Keratinocyte (primary cell): ENCODE data around the gene KLHL6. TPM values are rescaled to one million over a fixed set of nuclear protein-coding genes. Genes with fewer than 3 reads are reported as not detected.

Source experiments
- DNase-seq: peaks from one replicate; pipeline ENCODE4 v3.0.0-alpha.2; 2011; ENCODE audit warnings: low read depth, missing footprints, low spot score
- FAIRE-seq: peaks from 2 replicates; lab custom pipeline; 2011; peaks lifted over from hg19 to GRCh38; lab: Jason Lieb, UNC
- H2AFZ ChIP-seq: 2 replicates; pipeline ENCODE4 v1.6.0; 2012; ENCODE audit warnings: low read length, control low read depth, inconsistent platforms; ENCODE audit not compliant: control insufficient read depth
- H3K27ac ChIP-seq: 2 replicates; pipeline ENCODE4 v1.5.1; 2011; ENCODE audit warnings: low read length; ENCODE audit not compliant: control insufficient read depth, insufficient read depth
- H3K27me3 ChIP-seq: 3 replicates; pipeline ENCODE4 v1.6.0; 2011; ENCODE audit warnings: low read length; ENCODE audit not compliant: control insufficient read depth, insufficient read depth; ENCODE audit errors: extremely low read depth
- H3K36me3 ChIP-seq, 2 experiments: 2 replicates in 1 of 2; 3 replicates in 1 of 2; pipeline ENCODE4 v1.5.1; 2011; ENCODE audit warnings: low read length in 2 of 2, mild to moderate bottlenecking in 1 of 2; ENCODE audit not compliant: control insufficient read depth in 2 of 2, insufficient read depth in 2 of 2; ENCODE audit errors: extremely low read depth in 1 of 2
- H3K4me1 ChIP-seq: 3 replicates; pipeline ENCODE4 v1.5.1; 2011; ENCODE audit warnings: low read length; ENCODE audit not compliant: control insufficient read depth, insufficient read depth; ENCODE audit errors: extremely low read depth
- H3K4me2 ChIP-seq: 3 replicates; pipeline ENCODE4 v1.6.0; 2011; ENCODE audit warnings: low read depth, low read length; ENCODE audit not compliant: control insufficient read depth, insufficient read depth; ENCODE audit errors: extremely low read depth
- H3K4me3 ChIP-seq, 3 experiments: fragments of 200-600 bp in 1 of 3; sonication (generic) in 1 of 3; 2 replicates in 2 of 3; 3 replicates in 1 of 3; pipeline ENCODE4 v1.5.1; 2011 to 2016; ENCODE audit warnings: low read length in 3 of 3, mild to moderate bottlenecking in 3 of 3, control low read depth in 2 of 3, inconsistent platforms in 1 of 3, low read depth in 1 of 3, mixed read lengths in 1 of 3, mixed run types in 1 of 3, moderate library complexity in 1 of 3; ENCODE audit not compliant: control insufficient read depth in 2 of 3, insufficient read depth in 2 of 3; ENCODE audit errors: extremely low read depth in 1 of 3
- H3K79me2 ChIP-seq: 2 replicates; pipeline ENCODE4 v1.6.0; 2012; ENCODE audit warnings: low read length; ENCODE audit not compliant: control insufficient read depth, insufficient read depth
- H3K9ac ChIP-seq: 3 replicates; pipeline ENCODE4 v1.6.0; 2011; ENCODE audit warnings: low read length; ENCODE audit not compliant: control insufficient read depth, insufficient read depth; ENCODE audit errors: extremely low read depth
- H3K9me1 ChIP-seq: 3 replicates; pipeline ENCODE4 v1.6.0; 2011; ENCODE audit warnings: low read length; ENCODE audit not compliant: control insufficient read depth, insufficient read depth; ENCODE audit errors: extremely low read depth
- H3K9me3 ChIP-seq: 2 replicates; pipeline ENCODE4 v1.5.1; 2012; ENCODE audit warnings: low read depth, low read length; ENCODE audit not compliant: control insufficient read depth
- H4K20me1 ChIP-seq: 3 replicates; pipeline ENCODE4 v1.6.0; 2011; ENCODE audit warnings: low read length; ENCODE audit not compliant: control insufficient read depth, insufficient read depth; ENCODE audit errors: extremely low read depth
- EZH2 ChIP-seq: IDR thresholded peaks from one replicate; pipeline ENCODE4 v1.6.1; 2012; ENCODE audit warnings: inconsistent platforms, mild to moderate bottlenecking, low read length, moderate library complexity
- dilution Hi-C: fragments of 300-500 bp; cut with MboI; formaldehyde crosslinking; loops from one replicate; pipeline ENCODE4 v1.7.0; 2020; ENCODE audit warnings: low sequenced_read_pairs; ENCODE audit not compliant: extremely low pct_ligation_motif_present
- polyA plus RNA-seq, 5 experiments: library from polyadenylated mRNA; depleted of rRNA in 3 of 5; stranded (reverse) in 3 of 5; stranded (forward) in 1 of 5; unstranded in 1 of 5; fragments of >200 nt; gene quantifications; 1 replicate in 1 of 5; 2 replicates in 3 of 5; 3 replicates in 1 of 5; pipeline versions ENCODE4 v1.2.1 to v1.2.3, GENCODE V29; 2011 to 2012; ENCODE audit warnings: missing spikeins in 2 of 5, low read depth in 1 of 5, low replicate concordance in 1 of 5
- small RNA-seq, 3 experiments: library from RNA; depleted of rRNA; stranded (forward); fragments of <200 nt; gene quantifications; one replicate each; pipeline ENCODE3, GENCODE V24; 2012; ENCODE audit warnings: low read depth in 3 of 3, low replicate concordance in 1 of 3; ENCODE audit not compliant: insufficient read length in 3 of 3
- TF ChIP-seq, protein P1 (sequence below), 3 experiments: IDR thresholded peaks in 1 of 3; conservative IDR thresholded peaks in 1 of 3; optimal IDR thresholded peaks in 1 of 3; 2 replicates in 2 of 3; 3 replicates in 1 of 3; pipeline versions ENCODE3 to v1.5.1; 2011; ENCODE audit warnings: low read length in 3 of 3, mild to moderate bottlenecking in 3 of 3, moderate library complexity in 2 of 3, control low read depth in 1 of 3, inconsistent platforms in 1 of 3; ENCODE audit not compliant: insufficient read depth in 2 of 3; ENCODE audit errors: extremely low read depth in 1 of 3

The KLHL6 gene
- polyA plus RNA-seq, 1 donor (not counting 4 experiments of a cell fraction or from before 2014, with no cell fraction given), result 0.10 TPM

DNA sequence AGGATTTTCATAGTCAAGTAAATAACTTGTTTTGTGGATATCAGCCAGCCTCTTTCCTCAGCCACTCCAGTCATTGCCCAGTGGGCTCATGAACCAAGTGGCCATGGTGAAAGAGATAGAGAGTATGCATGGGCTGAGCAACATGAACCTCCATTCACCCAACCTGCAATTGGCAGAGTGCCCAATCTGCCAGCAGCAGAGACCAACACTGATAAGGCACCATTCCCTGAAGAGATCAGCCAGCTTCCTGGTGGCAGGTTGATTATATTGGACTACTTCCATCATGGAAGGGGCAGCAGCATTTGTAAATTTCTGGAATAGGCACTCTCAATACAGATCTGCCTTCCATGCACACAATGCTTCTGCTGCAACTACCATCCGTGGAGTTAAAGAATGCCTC lies 116.8 kb downstream of the KLHL6 start:
- Histone ChIP-seq H3K9me3 (no peaks in the 10 kb centered on the region), H3K79me2 (no peaks in the 10 kb centered on the region), H2AFZ (no peak overlapping the region), H3K4me1 (no peaks in the 10 kb centered on the region), H3K36me3 (no peaks in the 10 kb centered on the region), H3K27me3 (peaks cover 4% of the 10 kb centered on the region), H4K20me1 (no peaks in the 10 kb centered on the region), H3K9me1 (no peaks in the 10 kb centered on the region), H3K4me3 (no peak overlapping the region), H3K4me2 (no peak overlapping the region), H3K9ac (no peak overlapping the region), H3K27ac (no peak overlapping the region)
- no peak for DNase-seq
- TF ChIP-seq, protein P1, sequence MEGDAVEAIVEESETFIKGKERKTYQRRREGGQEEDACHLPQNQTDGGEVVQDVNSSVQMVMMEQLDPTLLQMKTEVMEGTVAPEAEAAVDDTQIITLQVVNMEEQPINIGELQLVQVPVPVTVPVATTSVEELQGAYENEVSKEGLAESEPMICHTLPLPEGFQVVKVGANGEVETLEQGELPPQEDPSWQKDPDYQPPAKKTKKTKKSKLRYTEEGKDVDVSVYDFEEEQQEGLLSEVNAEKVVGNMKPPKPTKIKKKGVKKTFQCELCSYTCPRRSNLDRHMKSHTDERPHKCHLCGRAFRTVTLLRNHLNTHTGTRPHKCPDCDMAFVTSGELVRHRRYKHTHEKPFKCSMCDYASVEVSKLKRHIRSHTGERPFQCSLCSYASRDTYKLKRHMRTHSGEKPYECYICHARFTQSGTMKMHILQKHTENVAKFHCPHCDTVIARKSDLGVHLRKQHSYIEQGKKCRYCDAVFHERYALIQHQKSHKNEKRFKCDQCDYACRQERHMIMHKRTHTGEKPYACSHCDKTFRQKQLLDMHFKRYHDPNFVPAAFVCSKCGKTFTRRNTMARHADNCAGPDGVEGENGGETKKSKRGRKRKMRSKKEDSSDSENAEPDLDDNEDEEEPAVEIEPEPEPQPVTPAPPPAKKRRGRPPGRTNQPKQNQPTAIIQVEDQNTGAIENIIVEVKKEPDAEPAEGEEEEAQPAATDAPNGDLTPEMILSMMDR (optimal IDR thresholded peaks at IDR 0.05 in 1 of 3, IDR thresholded peaks at IDR 0.05 in 1 of 3, conservative IDR thresholded peaks at IDR 0.05 in 1 of 3; ENCODE audit: extremely low read depth in 1 of 3, insufficient read depth in 2 of 3, low read length in 3 of 3), result no peak
- no peak for TF ChIP-seq EZH2
- dilution Hi-C loops, result no loop called here
- no peak for FAIRE-seq

GRCh38 chr3:183437666-183438564 lies 117.6 kb downstream of the KLHL6 start:
- no peaks in the 10 kb centered on the region for H3K4me1 ChIP-seq
- no peak for TF ChIP-seq EZH2
- TF ChIP-seq, protein P1 (optimal IDR thresholded peaks at IDR 0.05 in 1 of 3, IDR thresholded peaks at IDR 0.05 in 1 of 3, conservative IDR thresholded peaks at IDR 0.05 in 1 of 3; ENCODE audit: extremely low read depth in 1 of 3, insufficient read depth in 2 of 3, low read length in 3 of 3), result no peak
- DNase-seq, result no peak
- H3K4me2 ChIP-seq, result no peak overlapping the region
- dilution Hi-C loops, result no loop called here
- H3K27ac ChIP-seq, result no peak overlapping the region
- H4K20me1 ChIP-seq, result no peaks in the 10 kb centered on the region
- no peak for FAIRE-seq
- no peak overlapping the region for H3K4me3 ChIP-seq
- no peaks in the 10 kb centered on the region for H3K79me2 ChIP-seq
- H3K9me1 ChIP-seq, result no peaks in the 10 kb centered on the region
- peaks cover 4% of the 10 kb centered on the region for H3K27me3 ChIP-seq
- H3K36me3 ChIP-seq, result no peaks in the 10 kb centered on the region
- H2AFZ ChIP-seq, result no peak overlapping the region
- H3K9me3 ChIP-seq, result no peaks in the 10 kb centered on the region
- H3K9ac ChIP-seq, result no peak overlapping the region

Small RNAs within 50 kb of the gene (small RNA-seq; reads per million reads assigned to genes)
- gene RF00092, result 0 reads per million in 3 experiments
- gene RF00394, result 0 reads per million in 3 experiments
- gene RF01241, result 0 to 0.50 (median 0.07) reads per million in 3 experiments
- gene SNORA63D, result 0.33 to 1.3 (median 0.40) reads per million in 3 experiments

Other genes with a start within 250 kb of the KLHL6 start
- 0.04 to 0.26 TPM (median 0.05 TPM) in 3 replicates for gene MCF2L2, start 127.1 kb downstream of the KLHL6 start, polyA plus RNA-seq
- gene KLHL24, start 79.9 kb upstream of the KLHL6 start, polyA plus RNA-seq, result 7.7 to 15.6 TPM (median 12.0 TPM) in 3 replicates
- gene YEATS2, start 142.1 kb upstream of the KLHL6 start, polyA plus RNA-seq, result 20.9 to 21.7 TPM (median 21.2 TPM) in 3 replicates